A673 (cell line): Measurements from ENCODE around the gene ALG9. TPM values are rescaled to one million over a fixed set of nuclear protein-coding genes. Genes with fewer than 3 reads are reported as not detected.
A peak's percentile ranks its signal among the peaks of the same experiment; 100 is the strongest.

Experiments used
- BruUV-seq: library from RNA; stranded (reverse); fragments of 400-500 nt; replicated peaks from 2 replicates; lab custom pipeline; 2021; lab: Mats Ljungman, UMichigan
- CTCF ChIA-PET: fragments of 300-600 bp; sonication (Branson Sonifier 250); formaldehyde crosslinking; loops from one replicate; lab custom pipeline; 2022; ENCODE audit warnings: antibody characterized with exemption; lab: Charles Lee
- POLR2A ChIA-PET: fragments of 300-600 bp; sonication (Branson Sonifier 250); formaldehyde crosslinking; loops from one replicate; lab custom pipeline; 2022; ENCODE audit warnings: antibody characterized with exemption; ENCODE audit not compliant: low non-redundant PET; lab: Charles Lee
- DNase-seq: peaks from one replicate; pipeline ENCODE4 v3.0.0-alpha.2; 2015; ENCODE audit warnings: low spot score
- H3K27ac ChIP-seq: fragments of 200-600 bp; sonication (generic); 2 replicates; pipeline ENCODE4 v1.5.1; 2016; ENCODE audit warnings: mixed run types, low read depth, mild to moderate bottlenecking, mixed read lengths, antibody characterized with exemption, low read length; ENCODE audit not compliant: poor library complexity, severe bottlenecking
- H3K27me3 ChIP-seq: fragments of 200-600 bp; sonication (generic); replicated peaks from 2 replicates; pipeline ENCODE4 v1.6.1; 2017; ENCODE audit warnings: mixed run types, low read depth, mild to moderate bottlenecking, mixed read lengths, antibody characterized with exemption, low read length; ENCODE audit not compliant: insufficient read depth, poor library complexity
- H3K36me3 ChIP-seq: fragments of 200-600 bp; sonication (generic); 2 replicates; pipeline ENCODE4 v1.6.1; 2016; ENCODE audit warnings: mixed run types, mild to moderate bottlenecking, mixed read lengths, antibody characterized with exemption, low read length; ENCODE audit not compliant: insufficient read depth, poor library complexity, severe bottlenecking
- H3K4me1 ChIP-seq: fragments of 200-600 bp; sonication (generic); 2 replicates; pipeline ENCODE4 v1.6.1; 2017; ENCODE audit warnings: mixed run types, mild to moderate bottlenecking, mixed read lengths, antibody characterized with exemption, low read length; ENCODE audit not compliant: insufficient read depth, poor library complexity, severe bottlenecking
- H3K4me3 ChIP-seq: fragments of 200-600 bp; sonication (generic); 2 replicates; pipeline ENCODE4 v1.5.1; 2016; ENCODE audit warnings: low read depth, mixed run types, mild to moderate bottlenecking, mixed read lengths, low read length; ENCODE audit not compliant: poor library complexity, severe bottlenecking
- H3K9me3 ChIP-seq: fragments of 200-600 bp; sonication (generic); 2 replicates; pipeline ENCODE4 v1.6.1; 2016; ENCODE audit warnings: mixed run types, low read depth, mild to moderate bottlenecking, mixed read lengths, antibody characterized with exemption, low read length; ENCODE audit not compliant: poor library complexity, severe bottlenecking
- EZH2 ChIP-seq: fragments of 200-600 bp; sonication (generic); IDR thresholded peaks from 2 replicates; pipeline ENCODE4 v1.6.1; 2017; ENCODE audit warnings: borderline replicate concordance, low read depth, mild to moderate bottlenecking, mixed read lengths, antibody characterized with exemption, low read length; ENCODE audit not compliant: poor library complexity, severe bottlenecking
- intact Hi-C: fragments of 100-400 bp; cut with micrococcal nuclease; formaldehyde crosslinking; loops from one replicate; pipeline ENCODE4 v1.10.0; 2022; ENCODE audit not compliant: unreplicated experiment
- total RNA-seq: library from RNA; stranded (reverse); gene quantifications from 2 replicates; pipeline ENCODE4 v1.2.3, GENCODE V29; 2021
- TF ChIP-seq, protein P1 (sequence below): fragments of 300-800, 200-600 bp; sonication (generic); conservative IDR thresholded peaks from 2 replicates; pipeline ENCODE4 v1.5.1; 2017; ENCODE audit warnings: low read depth, mild to moderate bottlenecking, antibody characterized with exemption, low read length, moderate library complexity, mixed read lengths

Gene ALG9
- total RNA-seq, 1 experiment from 2014 or later: 61.0 TPM

GRCh38 chr11:111843661-111844060 is 27.7 kb downstream of the ALG9 start:
- Histone ChIP-seq H3K9me3 (no peaks in the 10 kb centered on the region), H3K27me3 (no peaks in the 10 kb centered on the region), H3K27ac (no peak overlapping the region), H3K36me3 (peaks cover 6% of the 10 kb centered on the region), H3K4me3 (no peak overlapping the region), H3K4me1 (peaks cover 30% of the 10 kb centered on the region)
- TF ChIP-seq EZH2: no peak
- TF ChIP-seq, protein P1, sequence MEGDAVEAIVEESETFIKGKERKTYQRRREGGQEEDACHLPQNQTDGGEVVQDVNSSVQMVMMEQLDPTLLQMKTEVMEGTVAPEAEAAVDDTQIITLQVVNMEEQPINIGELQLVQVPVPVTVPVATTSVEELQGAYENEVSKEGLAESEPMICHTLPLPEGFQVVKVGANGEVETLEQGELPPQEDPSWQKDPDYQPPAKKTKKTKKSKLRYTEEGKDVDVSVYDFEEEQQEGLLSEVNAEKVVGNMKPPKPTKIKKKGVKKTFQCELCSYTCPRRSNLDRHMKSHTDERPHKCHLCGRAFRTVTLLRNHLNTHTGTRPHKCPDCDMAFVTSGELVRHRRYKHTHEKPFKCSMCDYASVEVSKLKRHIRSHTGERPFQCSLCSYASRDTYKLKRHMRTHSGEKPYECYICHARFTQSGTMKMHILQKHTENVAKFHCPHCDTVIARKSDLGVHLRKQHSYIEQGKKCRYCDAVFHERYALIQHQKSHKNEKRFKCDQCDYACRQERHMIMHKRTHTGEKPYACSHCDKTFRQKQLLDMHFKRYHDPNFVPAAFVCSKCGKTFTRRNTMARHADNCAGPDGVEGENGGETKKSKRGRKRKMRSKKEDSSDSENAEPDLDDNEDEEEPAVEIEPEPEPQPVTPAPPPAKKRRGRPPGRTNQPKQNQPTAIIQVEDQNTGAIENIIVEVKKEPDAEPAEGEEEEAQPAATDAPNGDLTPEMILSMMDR: no peak
- DNase-seq: no peak
- no TSS peak for BruUV-seq
- POLR2A ChIA-PET: no interaction called here
- intact Hi-C loops: loop anchor here (5.0 to 10.0 kb wide), 4 partner anchors 76 to 559 kb away; partner anchors contain the start of gene PPP2R1B
- CTCF ChIA-PET: no interaction called here

DNA sequence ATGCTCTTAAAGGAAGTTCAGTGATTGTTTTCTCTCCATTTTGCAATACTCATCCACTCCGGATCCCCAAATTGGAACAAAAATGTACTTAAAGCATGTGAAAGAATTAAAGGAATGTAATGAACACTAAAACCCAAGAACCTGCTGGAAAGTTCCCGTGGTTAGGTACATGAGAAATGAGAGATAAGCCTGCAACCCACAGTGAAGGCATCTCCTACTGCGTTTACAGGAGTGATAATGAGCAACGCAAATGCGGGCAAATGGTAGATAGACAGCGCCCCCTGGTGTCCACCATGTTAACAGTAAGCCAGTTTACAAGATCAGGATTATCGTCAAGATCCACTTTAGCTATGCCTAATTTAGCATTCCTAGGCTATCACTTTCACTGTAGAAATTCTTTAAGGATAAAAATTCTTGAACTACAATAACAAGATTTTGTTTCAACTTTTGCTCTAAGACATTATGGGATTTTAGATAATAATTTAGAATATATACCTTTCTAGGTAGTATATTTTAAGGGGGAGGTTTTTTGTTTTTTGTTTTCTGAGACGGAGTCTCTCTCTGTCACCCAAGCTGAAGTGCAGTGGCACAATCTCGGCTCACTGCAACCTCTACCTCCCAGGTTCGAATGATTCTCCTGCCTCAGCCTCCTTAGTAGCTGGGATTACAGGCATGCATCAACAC is 29.9 kb downstream of the ALG9 start:
- BruUV-seq: no TSS peak
- intact Hi-C loops: loop anchor here (1.0 to 10.0 kb wide), 6 partner anchors 74 to 557 kb away; partner anchors contain the start of genes PPP2R1B and SIK2
- TF ChIP-seq, protein P1: peak; percentile 98
- no peak for TF ChIP-seq EZH2

DNA sequence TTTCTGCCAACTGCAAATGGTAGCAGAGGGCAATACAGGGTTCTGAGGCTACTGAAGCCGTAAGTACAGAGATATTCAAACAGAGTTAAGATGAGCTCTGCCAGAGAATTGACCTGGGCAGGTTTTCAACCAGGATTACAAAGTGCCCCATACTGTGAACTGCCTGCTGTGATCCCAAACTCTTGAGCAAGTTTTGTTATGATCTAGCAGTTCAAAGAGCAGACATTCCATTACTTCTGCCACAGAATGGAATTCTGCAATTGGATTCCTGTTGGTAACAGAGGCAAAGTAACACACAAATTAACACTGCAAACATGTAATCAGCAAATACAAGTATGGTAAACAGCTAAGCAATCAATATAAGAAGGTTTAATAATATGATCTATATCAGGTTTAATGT is 31.2 kb downstream of the ALG9 start:
- peaks cover 8% of the 10 kb centered on the region for H3K4me1 ChIP-seq
- no peaks in the 10 kb centered on the region for H3K9me3 ChIP-seq
- CTCF ChIA-PET: no interaction called here
- TF ChIP-seq, protein P1: no peak
- no peak for TF ChIP-seq EZH2
- no peak overlapping the region for H3K4me3 ChIP-seq
- intact Hi-C loops: loop anchor here (2.0 to 10.0 kb wide), 5 partner anchors 73 to 555 kb away; partner anchors contain the start of gene PPP2R1B
- no peaks in the 10 kb centered on the region for H3K27me3 ChIP-seq
- no TSS peak for BruUV-seq
- no peak overlapping the region for H3K27ac ChIP-seq
- no peak for DNase-seq
- peaks cover 20% of the 10 kb centered on the region for H3K36me3 ChIP-seq
- POLR2A ChIA-PET: no interaction called here

More for the DNA sequence above, 29.9 kb downstream of the ALG9 start:
- H3K4me3 ChIP-seq: no peak overlapping the region
- POLR2A ChIA-PET: interaction anchor here (0.5 to 0.6 kb wide), 2 partner anchors 19 to 328 kb away, joined by 4 to 13 read pairs; no protein-coding TSS in a partner anchor
- H3K36me3 ChIP-seq: peaks cover 13% of the 10 kb centered on the region
- peak; percentile 92 for DNase-seq
- no peak overlapping the region for H3K27ac ChIP-seq
- CTCF ChIA-PET: interaction anchor here (0.6 to 1.5 kb wide), 7 partner anchors 22 to 387 kb away, joined by 3 to 5 read pairs (median 4); partner anchors contain the start of gene PPP2R1B
- H3K4me1 ChIP-seq: peaks cover 22% of the 10 kb centered on the region
- H3K27me3 ChIP-seq: no peaks in the 10 kb centered on the region
- no peaks in the 10 kb centered on the region for H3K9me3 ChIP-seq
